Neural cell (in vitro differentiated cells): ENCODE measurements around the gene SYTL5. TPM values are rescaled to one million over a fixed set of nuclear protein-coding genes. Genes with fewer than 3 reads are reported as not detected.

Experiments
- H2AFZ ChIP-seq: fragments of 200-600, 300-800 bp; sonication (generic), shearing (Covaris generic); 2 replicates; pipeline ENCODE4 v1.6.0; 2014; ENCODE audit warnings: low read depth, mild to moderate bottlenecking, antibody characterized with exemption, low read length, moderate library complexity
- H3F3A ChIP-seq: fragments of 200-600 bp; shearing (Covaris generic); 2 replicates; pipeline ENCODE4 v1.6.1; 2016; ENCODE audit warnings: mild to moderate bottlenecking, moderate library complexity, mixed read lengths, antibody characterized with exemption, low read length; ENCODE audit not compliant: insufficient read depth, poor library complexity, severe bottlenecking
- H3K27ac ChIP-seq: fragments of 200-600, 300-800 bp; sonication (generic), shearing (Covaris generic); 2 replicates; pipeline ENCODE4 v1.5.1; 2014; ENCODE audit warnings: mild to moderate bottlenecking, low read length, moderate library complexity
- H3K27me3 ChIP-seq: fragments of 300-800, 200-600 bp; sonication (generic), shearing (Covaris generic); 2 replicates; pipeline ENCODE4 v1.6.0; 2014; ENCODE audit warnings: mild to moderate bottlenecking, low read depth, low read length, moderate library complexity; ENCODE audit not compliant: insufficient read depth
- H3K36me3 ChIP-seq: fragments of 300-800, 200-600 bp; sonication (generic), shearing (Covaris generic); 2 replicates; pipeline ENCODE4 v1.5.1; 2014; ENCODE audit warnings: mild to moderate bottlenecking, antibody characterized with exemption, low read length, moderate library complexity; ENCODE audit not compliant: insufficient read depth
- H3K4me2 ChIP-seq: fragments of 300-800, 200-600 bp; sonication (generic), shearing (Covaris generic); 2 replicates; pipeline ENCODE4 v1.6.0; 2014; ENCODE audit warnings: mild to moderate bottlenecking, low read length
- H3K4me3 ChIP-seq: fragments of 300-800, 200-600 bp; sonication (generic), shearing (Covaris generic); 2 replicates; pipeline ENCODE4 v1.5.1; 2014; ENCODE audit warnings: mild to moderate bottlenecking, low read length, moderate library complexity
- H3K79me2 ChIP-seq: fragments of 200-600 bp; shearing (Covaris generic); replicated peaks from 2 replicates; pipeline ENCODE4 v1.6.0; 2014; ENCODE audit warnings: mild to moderate bottlenecking, low read length, moderate library complexity; ENCODE audit not compliant: insufficient read depth
- H3K9ac ChIP-seq: fragments of 300-800, 200-600 bp; sonication (generic), shearing (Covaris generic); 2 replicates; pipeline ENCODE4 v1.6.1; 2016; ENCODE audit warnings: mild to moderate bottlenecking, low read length, mixed read lengths
- H3K9me2 ChIP-seq: fragments of 200-600 bp; shearing (Covaris generic); 2 replicates; pipeline ENCODE4 v1.6.1; 2016; ENCODE audit warnings: mild to moderate bottlenecking, low read length, mixed read lengths; ENCODE audit not compliant: insufficient read depth
- H3K9me3 ChIP-seq: fragments of 200-600, 300-800 bp; sonication (generic), shearing (Covaris generic); 2 replicates; pipeline ENCODE4 v1.6.1; 2016; ENCODE audit warnings: mild to moderate bottlenecking, mixed run types, low read length, moderate library complexity, mixed read lengths
- H4K20me1 ChIP-seq: fragments of 200-600 bp; shearing (Covaris generic); 2 replicates; pipeline ENCODE4 v1.6.1; 2016; ENCODE audit warnings: mild to moderate bottlenecking, mixed run types; ENCODE audit not compliant: insufficient read depth
- EP300 ChIP-seq: fragments of 450-650 bp; conservative IDR thresholded peaks from 2 replicates; pipeline ENCODE4 v1.6.1; 2014; ENCODE audit warnings: antibody characterized with exemption, mild to moderate bottlenecking, moderate library complexity; ENCODE audit not compliant: poor library complexity, severe bottlenecking
- EZH2 ChIP-seq: fragments of 200-600, 300-800 bp; shearing (Covaris generic), sonication (generic); IDR thresholded peaks from 2 replicates; pipeline ENCODE4 v1.6.1; 2014; ENCODE audit warnings: antibody characterized with exemption, low read length, borderline replicate concordance, mild to moderate bottlenecking; ENCODE audit not compliant: insufficient read depth, poor library complexity, severe bottlenecking
- MXI1 ChIP-seq: fragments of 450-650 bp; conservative IDR thresholded peaks from 2 replicates; pipeline ENCODE4 v1.6.1; 2014; ENCODE audit warnings: antibody characterized with exemption, mild to moderate bottlenecking; ENCODE audit not compliant: poor library complexity, severe bottlenecking
- POLR2AphosphoS5 ChIP-seq: IDR thresholded peaks from 2 replicates; pipeline ENCODE4 v1.6.1; 2012
- RAD21 ChIP-seq: fragments of 450-650 bp; conservative IDR thresholded peaks from 2 replicates; pipeline ENCODE4 v1.6.1; 2014; ENCODE audit warnings: antibody characterized with exemption, mild to moderate bottlenecking, moderate library complexity
- SMC3 ChIP-seq: fragments of 450-650 bp; conservative IDR thresholded peaks from 2 replicates; pipeline ENCODE4 v1.6.1; 2014; ENCODE audit warnings: antibody characterized with exemption, mild to moderate bottlenecking, moderate library complexity; ENCODE audit not compliant: poor library complexity
- TAF1 ChIP-seq: IDR thresholded peaks from 2 replicates; pipeline ENCODE4 v1.6.1; 2012; ENCODE audit warnings: low read depth
- polyA plus RNA-seq: library from polyadenylated mRNA; depleted of rRNA; stranded (reverse); fragments of >200 nt; gene quantifications from 2 replicates; pipeline ENCODE4 v1.2.3, GENCODE V29; 2014
- TF ChIP-seq, protein P1 (sequence below): IDR thresholded peaks from 2 replicates; pipeline ENCODE4 v1.6.1; 2012; ENCODE audit warnings: borderline replicate concordance
- TF ChIP-seq, protein P2 (sequence below): fragments of 450-650 bp; IDR thresholded peaks from 2 replicates; pipeline ENCODE4 v1.5.1; 2014; ENCODE audit warnings: antibody characterized with exemption, mild to moderate bottlenecking, moderate library complexity; ENCODE audit not compliant: poor library complexity, severe bottlenecking

SYTL5 gene
- polyA plus RNA-seq, 1 donor from 2014 or later, result 1.0 TPM

DNA sequence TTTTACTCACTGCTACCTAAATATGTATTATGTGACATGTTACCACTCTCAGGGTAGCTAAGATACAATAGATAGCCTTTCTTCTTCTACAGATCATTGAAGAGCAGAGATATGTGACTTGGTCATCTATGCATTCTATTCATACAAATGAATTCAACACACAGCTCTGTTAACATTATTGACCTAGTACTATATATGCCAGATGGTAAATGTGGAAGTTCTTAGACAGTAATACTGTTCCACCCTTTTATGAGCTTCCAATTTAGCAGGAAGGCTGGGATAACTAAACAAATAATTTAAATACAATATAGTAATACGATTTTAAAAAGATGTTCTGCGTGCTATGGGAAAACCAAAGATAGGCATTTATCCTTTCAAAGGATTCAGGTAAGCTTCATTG lies 76.0 kb downstream of the SYTL5 start:
- Histone ChIP-seq H3K9me3 (no peaks in the 10 kb centered on the region), H3F3A (no peaks in the 10 kb centered on the region), H4K20me1 (no peaks in the 10 kb centered on the region), H3K4me3 (no peak overlapping the region), H3K9me2 (no peaks in the 10 kb centered on the region), H3K4me2 (no peak overlapping the region), H3K27ac (no peak overlapping the region), H3K9ac (no peak overlapping the region), H3K79me2 (no peaks in the 10 kb centered on the region), H3K27me3 (no peaks in the 10 kb centered on the region), H3K36me3 (no peaks in the 10 kb centered on the region), H2AFZ (no peak overlapping the region)
- no peak for TF ChIP-seq RAD21
- TF ChIP-seq SMC3, result no peak
- no peak for TF ChIP-seq EZH2
- TF ChIP-seq, protein P1, sequence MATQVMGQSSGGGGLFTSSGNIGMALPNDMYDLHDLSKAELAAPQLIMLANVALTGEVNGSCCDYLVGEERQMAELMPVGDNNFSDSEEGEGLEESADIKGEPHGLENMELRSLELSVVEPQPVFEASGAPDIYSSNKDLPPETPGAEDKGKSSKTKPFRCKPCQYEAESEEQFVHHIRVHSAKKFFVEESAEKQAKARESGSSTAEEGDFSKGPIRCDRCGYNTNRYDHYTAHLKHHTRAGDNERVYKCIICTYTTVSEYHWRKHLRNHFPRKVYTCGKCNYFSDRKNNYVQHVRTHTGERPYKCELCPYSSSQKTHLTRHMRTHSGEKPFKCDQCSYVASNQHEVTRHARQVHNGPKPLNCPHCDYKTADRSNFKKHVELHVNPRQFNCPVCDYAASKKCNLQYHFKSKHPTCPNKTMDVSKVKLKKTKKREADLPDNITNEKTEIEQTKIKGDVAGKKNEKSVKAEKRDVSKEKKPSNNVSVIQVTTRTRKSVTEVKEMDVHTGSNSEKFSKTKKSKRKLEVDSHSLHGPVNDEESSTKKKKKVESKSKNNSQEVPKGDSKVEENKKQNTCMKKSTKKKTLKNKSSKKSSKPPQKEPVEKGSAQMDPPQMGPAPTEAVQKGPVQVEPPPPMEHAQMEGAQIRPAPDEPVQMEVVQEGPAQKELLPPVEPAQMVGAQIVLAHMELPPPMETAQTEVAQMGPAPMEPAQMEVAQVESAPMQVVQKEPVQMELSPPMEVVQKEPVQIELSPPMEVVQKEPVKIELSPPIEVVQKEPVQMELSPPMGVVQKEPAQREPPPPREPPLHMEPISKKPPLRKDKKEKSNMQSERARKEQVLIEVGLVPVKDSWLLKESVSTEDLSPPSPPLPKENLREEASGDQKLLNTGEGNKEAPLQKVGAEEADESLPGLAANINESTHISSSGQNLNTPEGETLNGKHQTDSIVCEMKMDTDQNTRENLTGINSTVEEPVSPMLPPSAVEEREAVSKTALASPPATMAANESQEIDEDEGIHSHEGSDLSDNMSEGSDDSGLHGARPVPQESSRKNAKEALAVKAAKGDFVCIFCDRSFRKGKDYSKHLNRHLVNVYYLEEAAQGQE, result no peak
- no peak for TF ChIP-seq MXI1
- TF ChIP-seq TAF1, result no peak
- no peak for TF ChIP-seq EP300
- no peak for TF ChIP-seq POLR2AphosphoS5
- TF ChIP-seq, protein P2, sequence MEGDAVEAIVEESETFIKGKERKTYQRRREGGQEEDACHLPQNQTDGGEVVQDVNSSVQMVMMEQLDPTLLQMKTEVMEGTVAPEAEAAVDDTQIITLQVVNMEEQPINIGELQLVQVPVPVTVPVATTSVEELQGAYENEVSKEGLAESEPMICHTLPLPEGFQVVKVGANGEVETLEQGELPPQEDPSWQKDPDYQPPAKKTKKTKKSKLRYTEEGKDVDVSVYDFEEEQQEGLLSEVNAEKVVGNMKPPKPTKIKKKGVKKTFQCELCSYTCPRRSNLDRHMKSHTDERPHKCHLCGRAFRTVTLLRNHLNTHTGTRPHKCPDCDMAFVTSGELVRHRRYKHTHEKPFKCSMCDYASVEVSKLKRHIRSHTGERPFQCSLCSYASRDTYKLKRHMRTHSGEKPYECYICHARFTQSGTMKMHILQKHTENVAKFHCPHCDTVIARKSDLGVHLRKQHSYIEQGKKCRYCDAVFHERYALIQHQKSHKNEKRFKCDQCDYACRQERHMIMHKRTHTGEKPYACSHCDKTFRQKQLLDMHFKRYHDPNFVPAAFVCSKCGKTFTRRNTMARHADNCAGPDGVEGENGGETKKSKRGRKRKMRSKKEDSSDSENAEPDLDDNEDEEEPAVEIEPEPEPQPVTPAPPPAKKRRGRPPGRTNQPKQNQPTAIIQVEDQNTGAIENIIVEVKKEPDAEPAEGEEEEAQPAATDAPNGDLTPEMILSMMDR, result no peak

DNA sequence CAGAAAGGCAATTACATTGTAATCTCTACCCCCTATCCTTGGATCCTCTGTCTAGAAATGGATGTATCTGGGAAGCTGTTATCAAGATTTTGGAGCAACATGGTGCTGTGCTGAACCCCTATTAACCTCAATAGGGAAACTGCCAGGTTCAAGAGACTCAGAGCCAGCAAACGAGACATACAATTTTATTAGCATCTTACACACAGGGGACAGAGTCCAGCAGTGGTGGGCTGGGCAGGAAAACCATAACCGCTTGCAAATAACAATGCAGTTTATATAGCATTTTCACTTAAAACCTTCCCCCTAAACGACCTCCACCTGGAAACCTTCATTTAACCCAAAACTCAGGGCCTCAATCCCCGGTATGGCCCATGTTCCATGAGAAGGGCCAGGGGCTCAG lies 79.5 kb downstream of the SYTL5 start:
- Histone ChIP-seq H3K4me3 (no peak overlapping the region), H3K27me3 (no peaks in the 10 kb centered on the region), H2AFZ (no peak overlapping the region), H3K27ac (no peak overlapping the region), H3K79me2 (no peaks in the 10 kb centered on the region), H4K20me1 (no peaks in the 10 kb centered on the region), H3F3A (no peaks in the 10 kb centered on the region), H3K9me3 (no peaks in the 10 kb centered on the region), H3K9ac (no peak overlapping the region), H3K9me2 (no peaks in the 10 kb centered on the region), H3K4me2 (no peak overlapping the region), H3K36me3 (no peaks in the 10 kb centered on the region)
- no peak for TF ChIP-seq POLR2AphosphoS5
- TF ChIP-seq, protein P1, result no peak
- no peak for TF ChIP-seq SMC3
